CD14-positive monocyte (primary cell): ENCODE results near the gene TMEM101. TPM values are rescaled to one million over a fixed set of nuclear protein-coding genes. Genes with fewer than 3 reads are reported as not detected.
"Not testable (repeated sequence)": the region's sequence is repeated elsewhere in the genome, so short reads cannot be mapped to it uniquely, and the experiment has no call there.

Source experiments
- DNase-seq, 3 donors: peaks; one replicate each; pipeline ENCODE4 v3.0.0-alpha.2; 2011 to 2022
- H2AFZ ChIP-seq: 2 replicates; pipeline ENCODE4 v1.6.0; 2012; ENCODE audit warnings: mild to moderate bottlenecking, low read depth, low read length, inconsistent platforms; ENCODE audit not compliant: insufficient read depth, poor library complexity, severe bottlenecking
- H3K27ac ChIP-seq, 2 donors: 1 replicate in 1 of 2; 2 replicates in 1 of 2; pipeline ENCODE4 v1.5.1; 2012 to 2013; ENCODE audit warnings: low read length in 2 of 2, control low read depth in 1 of 2, inconsistent platforms in 1 of 2, low read depth in 1 of 2, mild to moderate bottlenecking in 1 of 2
- H3K27me3 ChIP-seq, 2 donors: one replicate each; pipeline versions ENCODE4 v1.6.0 to v1.6.1; 2011 to 2013; ENCODE audit warnings: low read length in 2 of 2; ENCODE audit not compliant: control insufficient read depth in 2 of 2, insufficient read depth in 2 of 2
- H3K36me3 ChIP-seq, 2 donors: replicated peaks in 1 of 2; 1 replicate in 1 of 2; 2 replicates in 1 of 2; pipeline versions ENCODE4 v1.5.1 to v1.6.1; 2012 to 2013; ENCODE audit warnings: low read length in 2 of 2, control low read depth in 1 of 2, inconsistent platforms in 1 of 2, mild to moderate bottlenecking in 1 of 2; ENCODE audit not compliant: insufficient read depth in 2 of 2, control insufficient read depth in 1 of 2
- H3K4me1 ChIP-seq, 2 donors: 1 replicate in 1 of 2; 2 replicates in 1 of 2; pipeline versions ENCODE4 v1.5.1 to v1.6.1; 2012 to 2013; ENCODE audit warnings: low read length in 2 of 2, control low read depth in 1 of 2, inconsistent platforms in 1 of 2, mild to moderate bottlenecking in 1 of 2, moderate library complexity in 1 of 2; ENCODE audit not compliant: insufficient read depth in 2 of 2, control insufficient read depth in 1 of 2
- H3K4me2 ChIP-seq: replicated peaks from 2 replicates; pipeline ENCODE3; 2012; ENCODE audit warnings: low read length, moderate library complexity, mild to moderate bottlenecking; ENCODE audit not compliant: poor library complexity, severe bottlenecking; ENCODE audit errors: extremely low read depth
- H3K4me3 ChIP-seq, 3 experiments: fragments of 200-600 bp in 1 of 3; sonication (generic) in 1 of 3; replicated peaks in 1 of 3; 1 replicate in 2 of 3; 2 replicates in 1 of 3; pipeline ENCODE4 v1.5.1; 2011 to 2013; ENCODE audit warnings: low read length in 3 of 3, mild to moderate bottlenecking in 3 of 3, control low read depth in 2 of 3, low read depth in 2 of 3, inconsistent platforms in 1 of 3, moderate library complexity in 1 of 3
- H3K79me2 ChIP-seq: 2 replicates; pipeline ENCODE4 v1.6.0; 2012; ENCODE audit warnings: mild to moderate bottlenecking, control low read depth, inconsistent platforms, low read length, moderate library complexity; ENCODE audit not compliant: insufficient read depth
- H3K9ac ChIP-seq: 2 replicates; pipeline ENCODE4 v1.6.0; 2017; ENCODE audit warnings: low read length, mild to moderate bottlenecking; ENCODE audit not compliant: insufficient read depth, poor library complexity, severe bottlenecking
- H3K9me3 ChIP-seq, 2 donors: replicated peaks in 1 of 2; 1 replicate in 1 of 2; 2 replicates in 1 of 2; pipeline versions ENCODE4 v1.5.1 to v1.6.1; 2012 to 2013; ENCODE audit warnings: low read length in 2 of 2, control low read depth in 1 of 2; ENCODE audit not compliant: control insufficient read depth in 1 of 2, insufficient read depth in 1 of 2
- H4K20me1 ChIP-seq: 2 replicates; pipeline ENCODE4 v1.6.0; 2012; ENCODE audit warnings: mild to moderate bottlenecking, low read length, control low read depth, moderate library complexity; ENCODE audit not compliant: insufficient read depth
- H3K27ac Mint-ChIP-seq, 7 donors: one replicate each; pipeline ENCODE4 v1.8.0; 2020; ENCODE audit warnings: mild to moderate bottlenecking in 7 of 7, mixed read lengths in 7 of 7, moderate library complexity in 6 of 7, inconsistent platforms in 2 of 7
- H3K27me3 Mint-ChIP-seq, 3 donors: one replicate each; pipeline ENCODE4 v1.8.0; 2021 to 2022; ENCODE audit warnings: low read depth in 3 of 3, mild to moderate bottlenecking in 3 of 3, mixed read lengths in 3 of 3, moderate library complexity in 3 of 3, inconsistent platforms in 1 of 3
- H3K36me3 Mint-ChIP-seq, 2 donors: one replicate each; pipeline ENCODE4 v1.8.0; 2020; ENCODE audit warnings: mixed read lengths in 2 of 2, inconsistent platforms in 1 of 2, mild to moderate bottlenecking in 1 of 2
- H3K4me1 Mint-ChIP-seq: one replicate; pipeline ENCODE4 v1.8.0; 2020; ENCODE audit warnings: mild to moderate bottlenecking, mixed read lengths
- H3K4me3 Mint-ChIP-seq, 2 donors: one replicate each; pipeline ENCODE4 v1.8.0; 2020; ENCODE audit warnings: mild to moderate bottlenecking in 2 of 2, mixed read lengths in 2 of 2, moderate library complexity in 1 of 2
- H3K9me3 Mint-ChIP-seq, 7 donors: one replicate each; pipeline ENCODE4 v1.8.0; 2020 to 2022; ENCODE audit warnings: mixed read lengths in 7 of 7, mild to moderate bottlenecking in 6 of 7, moderate library complexity in 6 of 7, inconsistent platforms in 2 of 7
- CTCF ChIP-seq: fragments of 200-600 bp; IDR thresholded peaks from one replicate; pipeline ENCODE4 v1.8.0; 2022; ENCODE audit warnings: antibody characterized with exemption, mild to moderate bottlenecking
- WGBS: methylation state at CpG from one replicate; pipeline ENCODE4 v1.1.5; 2013; ENCODE audit warnings: missing lambda C conversion rate; ENCODE audit not compliant: insufficient coverage; 5-methylcytosine and 5-hydroxymethylcytosine counted together
- intact Hi-C, 2 donors: fragments of 100-400 bp; cut with micrococcal nuclease; formaldehyde crosslinking; loops; one replicate each; pipeline versions ENCODE4 v1.15.0 to v1.15.1; 2023
- polyA plus RNA-seq, 3 donors: library from polyadenylated mRNA; depleted of rRNA in 1 of 3; unstranded in 2 of 3; stranded (reverse) in 1 of 3; fragments of 300-500 nt in 2 of 3; fragments of >200 nt in 1 of 3; fragmentation: Illumina TruSeq in 2 of 3; gene quantifications; 1 replicate in 2 of 3; 2 replicates in 1 of 3; pipeline ENCODE4 v1.2.3, GENCODE V29; 2012 to 2021

The TMEM101 gene
- polyA plus RNA-seq, 3 donors: 17.3 to 41.4 (median 33.6) TPM

DNA sequence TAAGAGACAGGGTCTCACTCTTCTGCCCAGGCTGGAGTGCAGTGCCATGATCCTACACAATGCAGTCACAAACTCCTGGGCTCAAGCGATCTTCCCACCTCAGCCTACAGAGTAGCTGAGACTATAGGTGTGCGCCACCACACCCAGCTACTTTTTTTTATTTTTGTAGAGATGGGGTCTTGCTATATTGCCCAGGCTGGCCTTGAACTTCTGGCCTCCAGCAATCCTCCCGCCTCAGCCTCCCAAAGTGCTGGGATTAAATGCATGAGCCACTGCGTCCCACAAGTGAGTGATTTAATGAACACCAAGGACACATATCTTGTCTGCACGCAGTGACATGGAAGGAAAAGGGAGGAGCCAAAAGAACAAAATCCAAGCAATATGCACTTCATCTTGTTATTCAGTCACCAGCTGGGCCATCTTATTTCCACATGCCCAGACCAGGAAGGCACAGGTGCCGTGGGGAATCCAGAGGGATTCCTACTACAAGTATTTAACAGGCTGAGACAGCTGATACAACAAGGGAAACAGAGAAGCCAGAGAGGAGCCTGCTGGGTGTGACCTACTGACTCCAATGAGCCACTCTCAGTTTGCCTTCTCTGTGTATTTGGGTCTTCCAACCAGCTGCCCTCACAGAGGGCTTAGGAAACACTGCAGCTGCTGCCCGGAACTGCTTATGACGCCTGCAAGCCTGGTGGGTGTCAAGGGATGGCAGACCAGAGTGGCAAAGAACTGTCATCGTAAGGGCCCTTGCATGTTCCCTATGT lies 34.7 kb upstream of the TMEM101 start:
- Mint-ChIP-seq H3K27me3 (no peaks in the 10 kb centered on the region), H3K27ac (peak overlapping the region in 2 of 7 donors; percentile 30), H3K9me3 (peaks cover 2 to 9% (median 4%) of the 10 kb centered on the region in 7 donors), H3K4me1 (peaks cover 21% of the 10 kb centered on the region), H3K4me3 (no peak overlapping the region), H3K36me3 (peaks cover 48 to 76% of the 10 kb centered on the region in 2 donors)
- Histone ChIP-seq H3K27me3 (no peaks in the 10 kb centered on the region), H3K79me2 (peaks cover 77% of the 10 kb centered on the region), H3K27ac (no peak overlapping the region), H3K4me2 (no peak overlapping the region), H3K9ac (no peak overlapping the region), H3K4me1 (peaks cover 2 to 11% of the 10 kb centered on the region in 2 donors), H3K9me3 (no peaks in the 10 kb centered on the region), H3K4me3 (no peak overlapping the region), H3K36me3 (peaks cover 48 to 76% of the 10 kb centered on the region in 2 donors), H4K20me1 (peaks cover 49% of the 10 kb centered on the region), H2AFZ (no peak overlapping the region)
- TF ChIP-seq CTCF: no peak
- intact Hi-C loops: no loop called here
- WGBS: 100% methylated on average over 5 of the region's 9 CpGs
- no peak for DNase-seq

GRCh38 chr17:44046893-44047292 lies 32.1 kb upstream of the TMEM101 start:
- H3K27me3 ChIP-seq, H3K9ac ChIP-seq, H3K27me3 Mint-ChIP-seq, H3K27ac ChIP-seq, H3K4me3 Mint-ChIP-seq, H3K4me2 ChIP-seq, H3K9me3 Mint-ChIP-seq, H2AFZ ChIP-seq, H3K9me3 ChIP-seq, intact Hi-C loops, DNase-seq, H3K4me3 ChIP-seq: not testable (repeated sequence)
- WGBS: 96% methylated on average over 5 of the region's 7 CpGs
- peaks cover 32 to 52% of the 10 kb centered on the region in 2 donors for H3K36me3 ChIP-seq
- Mint-ChIP-seq H3K36me3 (peaks cover 28 to 53% of the 10 kb centered on the region in 2 donors), H3K4me1 (peaks cover 31% of the 10 kb centered on the region), H3K27ac (peak overlapping the region in 4 of 7 donors; percentile 26 to 75 (median 48))
- H3K4me1 ChIP-seq: peaks cover 22 to 31% of the 10 kb centered on the region in 2 donors
- peaks cover 42% of the 10 kb centered on the region for H4K20me1 ChIP-seq
- H3K79me2 ChIP-seq: peaks cover 59% of the 10 kb centered on the region
